GM12875 (cell line): Measurements from ENCODE around the gene ANKHD1.
"Not testable (repeated sequence)": the region's sequence is repeated elsewhere in the genome, so short reads cannot be mapped to it uniquely, and the experiment has no call there.

Experiments
- H3K4me3 ChIP-seq: one replicate; pipeline ENCODE4 v1.5.1; 2011; ENCODE audit warnings: low read depth, low read length, control low read depth
- CTCF ChIP-seq: IDR thresholded peaks from 2 replicates; pipeline ENCODE4 v1.5.1; 2011; ENCODE audit warnings: low read depth, mild to moderate bottlenecking, control low read depth, inconsistent platforms, low read length, moderate library complexity, borderline replicate concordance; ENCODE audit not compliant: insufficient read depth

The ANKHD1 gene

DNA sequence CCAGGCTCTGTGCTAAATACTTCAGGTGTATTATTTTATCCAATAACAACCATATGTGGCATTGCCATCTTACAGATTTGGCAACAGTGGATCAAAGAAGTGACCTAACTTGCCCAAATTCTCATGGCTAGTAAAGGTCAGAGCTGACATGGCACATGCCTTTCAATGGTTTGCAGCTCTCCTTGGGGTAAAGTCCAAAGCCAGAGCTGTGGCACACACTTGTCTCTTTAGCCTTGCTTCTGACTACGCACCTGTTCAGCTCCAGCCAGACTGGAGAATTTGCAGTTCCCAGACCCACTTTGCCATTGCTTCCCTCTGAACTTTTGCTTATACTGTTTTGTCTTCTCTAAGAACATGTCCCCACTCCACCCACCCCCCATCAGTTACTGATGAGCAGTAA, 168.9 kb downstream of the ANKHD1 start:
- H3K4me3 ChIP-seq: no peak overlapping the region
- no peak for TF ChIP-seq CTCF

- H3K4me3 ChIP-seq: no peak overlapping the region
- no peak for TF ChIP-seq CTCF
Observed at GRCh38 chr5:140571105-140571504, 169.5 kb downstream of the ANKHD1 start.

DNA sequence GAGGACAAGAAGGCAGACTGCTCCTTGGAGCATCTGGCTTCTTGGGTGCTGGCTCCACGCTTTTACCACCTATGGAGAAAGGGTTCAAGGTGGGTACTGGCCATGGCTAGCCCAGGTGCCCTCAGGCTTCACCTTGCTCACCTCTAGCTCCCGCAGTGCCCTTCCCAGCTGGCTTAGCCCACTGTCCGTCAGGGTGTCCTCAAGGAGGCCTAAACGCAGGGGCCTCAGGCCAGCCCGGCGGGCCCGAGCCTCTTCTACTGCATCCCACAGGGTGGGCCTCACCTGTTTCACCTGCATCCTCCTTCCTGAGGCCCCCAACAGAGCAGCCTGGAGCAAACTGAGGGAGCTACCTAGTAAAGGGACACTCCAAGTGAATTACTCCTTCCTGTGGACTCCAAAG, 172.1 kb downstream of the ANKHD1 start:
- no peak for TF ChIP-seq CTCF
- H3K4me3 ChIP-seq: no peak overlapping the region

- H3K4me3 ChIP-seq: no peak overlapping the region
- no peak for TF ChIP-seq CTCF
Observed at GRCh38 chr5:140574165-140574564, 172.5 kb downstream of the ANKHD1 start.

DNA sequence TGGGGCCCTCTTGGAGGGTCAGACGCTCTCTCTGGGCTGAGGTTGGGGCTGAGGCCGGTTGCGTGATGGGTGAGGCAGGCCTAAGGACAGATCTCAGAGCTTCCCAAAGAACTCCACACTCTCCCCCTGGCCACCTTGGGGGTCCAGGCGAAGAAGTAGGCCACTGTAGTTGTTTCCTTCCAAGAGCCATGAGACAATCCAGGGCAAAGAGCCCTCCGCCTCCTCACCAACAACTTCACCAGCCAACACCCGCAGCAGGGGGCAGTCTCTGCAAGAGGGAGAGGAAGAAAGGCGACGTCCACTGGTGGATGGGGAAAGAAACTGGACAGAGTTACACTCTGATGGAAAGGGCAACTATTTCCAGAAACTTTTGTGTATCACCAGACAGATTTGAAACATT, 173.7 kb downstream of the ANKHD1 start:
- TF ChIP-seq CTCF: no peak
- no peak overlapping the region for H3K4me3 ChIP-seq

DNA sequence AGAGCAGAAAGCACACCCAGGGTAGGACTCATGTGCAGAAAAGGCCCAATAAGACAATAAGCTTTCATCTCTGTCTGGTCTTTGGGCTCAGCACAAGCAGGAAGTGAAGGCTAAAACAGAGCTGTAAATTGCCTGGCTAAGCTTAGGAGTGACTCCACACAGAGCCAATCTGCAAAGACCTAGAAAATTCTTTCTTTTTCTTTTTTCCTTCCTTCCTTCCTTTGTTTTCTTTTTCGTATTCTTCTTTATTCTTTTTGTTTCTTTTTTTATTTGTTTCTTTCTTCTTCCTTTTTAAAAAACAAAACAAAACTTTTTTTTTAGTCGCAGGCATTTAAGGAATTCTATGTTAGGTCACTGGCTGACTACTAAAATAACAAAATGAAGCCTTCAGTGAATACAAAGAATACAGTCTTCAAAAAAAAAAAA, 175.2 kb downstream of the ANKHD1 start:
- no peak for TF ChIP-seq CTCF
- H3K4me3 ChIP-seq: no peak overlapping the region

DNA sequence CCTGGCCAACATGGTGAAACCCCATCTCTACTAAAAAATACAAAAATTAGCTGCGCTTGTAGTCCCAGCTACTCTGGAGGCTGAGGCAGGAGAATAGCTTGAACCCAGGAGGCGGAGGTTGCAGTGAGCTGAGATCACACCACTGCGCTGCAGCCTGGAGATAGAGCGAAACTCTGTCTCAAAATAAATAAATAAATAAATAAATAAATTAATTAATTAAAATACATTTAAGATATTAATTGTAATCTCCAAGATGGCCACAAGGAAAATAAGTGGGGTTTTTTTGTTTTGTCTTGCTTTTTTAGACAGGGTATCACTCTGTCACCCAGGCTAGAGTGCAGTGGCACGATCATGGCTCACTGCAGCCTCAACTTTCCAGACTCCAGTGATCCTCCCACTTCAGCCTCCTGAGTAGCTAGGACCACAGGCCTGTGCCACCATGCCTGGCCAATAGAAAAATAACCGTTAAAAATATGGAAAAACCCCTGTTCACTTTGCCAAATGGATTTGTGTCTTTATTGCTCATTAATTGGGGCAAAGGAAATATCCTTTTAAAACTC, 177.6 kb downstream of the ANKHD1 start:
- not testable (repeated sequence) for H3K4me3 ChIP-seq

DNA sequence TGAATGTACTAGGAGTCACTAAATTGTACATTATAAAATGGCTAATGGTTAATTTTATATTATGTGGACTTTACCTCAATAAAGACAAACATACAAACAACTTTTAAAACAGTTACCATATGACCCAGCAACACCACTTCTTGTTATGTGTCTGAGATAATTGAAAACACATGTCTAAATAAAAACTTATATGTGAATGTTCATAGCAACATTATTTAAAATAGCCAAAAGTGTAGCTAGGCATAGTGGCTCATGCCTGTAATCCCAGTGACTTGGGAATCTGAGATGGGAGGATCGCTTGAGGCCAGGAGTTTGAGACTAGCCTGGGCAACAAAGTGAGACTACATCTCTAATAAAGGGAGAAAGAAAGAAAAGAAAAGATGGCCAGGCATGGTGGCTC, 185.9 kb downstream of the ANKHD1 start:
- H3K4me3 ChIP-seq: no peak overlapping the region
- no peak for TF ChIP-seq CTCF
